GM19240 (cell line): ENCODE data around the gene LRP6.
"Not testable (repeated sequence)": the region's sequence is repeated elsewhere in the genome, so short reads cannot be mapped to it uniquely, and the experiment has no call there.

Experiments used
- DNase-seq: peaks from one replicate; pipeline ENCODE4 v3.0.0; 2011; ENCODE audit warnings: low spot score; ENCODE audit not compliant: insufficient read length

Gene LRP6

GRCh38 chr12:12266873-12267741 lies at the start of gene LRP6:
TSS of gene LRP6 (minus strand) at chr12:12267044. CDS start at chr12:12266735, 309 bp downstream.
- peak; percentile 80 for DNase-seq

DNA sequence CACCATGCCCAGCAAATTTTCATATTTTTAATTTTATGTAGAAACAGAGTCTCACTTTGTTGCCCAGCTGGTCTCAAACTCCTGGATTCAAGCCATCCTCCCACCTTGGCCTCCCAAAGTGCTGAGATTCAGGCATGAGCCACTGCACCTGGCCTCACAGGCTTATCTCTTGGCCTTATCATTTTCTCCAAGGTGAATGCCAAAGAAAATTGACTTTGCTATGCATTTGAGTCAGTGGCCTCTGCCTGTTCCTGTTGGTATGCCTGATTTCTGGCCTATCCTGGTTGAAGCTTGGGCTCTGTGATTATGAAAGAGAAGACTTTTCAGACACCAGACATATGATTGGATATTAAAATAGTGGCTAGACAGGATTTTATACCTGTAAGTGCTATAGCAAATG lies 49.0 kb upstream of the LRP6 start:
- no peak for DNase-seq

DNA sequence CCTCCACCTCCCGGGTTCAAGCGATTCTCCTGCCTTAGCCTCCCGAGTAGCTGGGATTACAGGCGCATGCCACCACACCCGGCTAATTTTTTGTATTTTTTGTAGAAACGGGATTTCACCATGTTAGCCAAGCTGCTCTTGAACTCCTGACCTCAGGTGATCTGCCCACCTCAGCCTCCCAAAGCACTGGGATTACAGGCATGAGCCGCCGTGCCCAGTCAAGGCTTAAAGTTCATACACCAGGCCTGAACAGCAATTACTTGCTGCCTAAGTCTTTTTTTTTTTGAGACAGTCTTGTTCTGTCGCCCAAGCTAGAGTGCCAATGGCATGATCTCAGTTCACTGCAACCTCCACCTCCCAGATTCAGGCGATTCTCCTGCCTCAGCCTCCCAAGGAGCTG lies 43.9 kb upstream of the LRP6 start:
- DNase-seq = not testable (repeated sequence)

DNA sequence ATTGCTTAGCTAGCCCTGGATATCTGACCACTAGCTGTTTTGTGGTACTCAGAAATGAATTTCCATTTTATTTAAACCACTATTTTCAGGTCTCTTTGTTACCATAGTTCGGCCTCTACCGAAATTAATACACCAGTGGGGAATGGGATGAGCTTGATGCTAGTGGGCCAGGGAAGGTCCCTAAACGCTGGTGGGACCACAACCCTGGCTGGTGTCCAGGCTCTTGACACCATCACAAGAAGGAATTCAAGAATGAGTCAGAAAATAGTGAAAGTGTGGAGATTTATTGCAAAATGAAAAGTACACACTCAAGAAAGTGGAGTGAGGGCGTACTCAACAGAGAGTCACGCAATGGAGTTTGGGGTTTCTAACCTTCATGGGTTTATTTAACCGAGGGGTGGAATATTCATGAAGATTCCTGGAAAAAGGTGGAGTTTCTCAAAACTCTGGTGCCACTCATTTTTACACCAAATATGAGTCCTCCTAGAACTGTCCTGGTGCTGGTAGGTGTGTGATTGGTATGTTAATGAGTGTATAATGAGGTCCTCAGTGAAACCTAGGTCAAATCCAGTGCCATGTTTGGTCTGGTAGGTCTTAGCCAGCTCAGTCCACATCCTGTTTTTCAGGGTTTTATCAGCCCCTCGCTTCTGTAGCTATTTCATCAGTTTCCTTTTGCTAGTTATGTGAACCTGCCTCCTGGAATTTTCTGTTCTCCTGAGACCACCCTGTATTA lies 38.9 kb upstream of the LRP6 start:
- no peak for DNase-seq

DNA sequence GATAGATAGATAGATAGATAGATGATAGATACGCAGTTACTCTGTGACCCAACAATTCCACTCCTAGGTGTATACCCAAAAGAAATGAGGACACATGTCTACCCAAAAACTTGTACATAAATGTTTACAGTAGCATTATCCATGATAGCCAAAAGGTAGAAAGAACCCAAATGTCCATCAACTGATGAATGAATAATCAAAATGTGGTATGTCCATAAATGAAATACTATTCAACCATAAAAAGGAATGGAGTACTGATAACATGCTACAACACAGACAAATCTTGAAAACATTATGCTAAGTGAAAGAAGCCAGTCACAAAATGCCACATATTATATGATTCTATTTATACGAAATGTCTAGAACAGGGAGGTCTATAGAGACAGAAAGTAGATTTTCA lies 36.1 kb upstream of the LRP6 start:
- DNase-seq = no peak

DNA sequence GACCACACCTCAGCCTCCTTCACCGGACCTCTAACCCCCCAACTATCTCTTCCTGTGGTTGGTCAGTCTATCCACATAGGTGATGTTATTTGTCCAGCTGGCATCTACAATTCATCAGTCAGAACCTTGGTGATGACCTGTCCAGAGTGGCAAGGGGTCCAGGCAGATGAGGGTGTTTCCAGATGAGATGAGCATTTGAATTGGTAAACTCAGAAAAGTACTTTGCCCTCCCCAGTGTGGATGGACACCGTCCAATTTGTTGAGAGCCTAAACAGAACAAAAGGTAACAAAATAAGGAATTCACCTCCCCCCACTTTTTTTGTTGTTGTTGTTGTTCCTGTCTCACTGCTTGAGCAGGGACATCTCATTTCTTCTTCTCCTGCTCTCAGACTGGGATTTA lies 34.3 kb upstream of the LRP6 start:
- DNase-seq = no peak

- no peak for DNase-seq
These were observed 30.5 kb upstream of the LRP6 start for GRCh38 chr12:12297201-12297830.

DNA sequence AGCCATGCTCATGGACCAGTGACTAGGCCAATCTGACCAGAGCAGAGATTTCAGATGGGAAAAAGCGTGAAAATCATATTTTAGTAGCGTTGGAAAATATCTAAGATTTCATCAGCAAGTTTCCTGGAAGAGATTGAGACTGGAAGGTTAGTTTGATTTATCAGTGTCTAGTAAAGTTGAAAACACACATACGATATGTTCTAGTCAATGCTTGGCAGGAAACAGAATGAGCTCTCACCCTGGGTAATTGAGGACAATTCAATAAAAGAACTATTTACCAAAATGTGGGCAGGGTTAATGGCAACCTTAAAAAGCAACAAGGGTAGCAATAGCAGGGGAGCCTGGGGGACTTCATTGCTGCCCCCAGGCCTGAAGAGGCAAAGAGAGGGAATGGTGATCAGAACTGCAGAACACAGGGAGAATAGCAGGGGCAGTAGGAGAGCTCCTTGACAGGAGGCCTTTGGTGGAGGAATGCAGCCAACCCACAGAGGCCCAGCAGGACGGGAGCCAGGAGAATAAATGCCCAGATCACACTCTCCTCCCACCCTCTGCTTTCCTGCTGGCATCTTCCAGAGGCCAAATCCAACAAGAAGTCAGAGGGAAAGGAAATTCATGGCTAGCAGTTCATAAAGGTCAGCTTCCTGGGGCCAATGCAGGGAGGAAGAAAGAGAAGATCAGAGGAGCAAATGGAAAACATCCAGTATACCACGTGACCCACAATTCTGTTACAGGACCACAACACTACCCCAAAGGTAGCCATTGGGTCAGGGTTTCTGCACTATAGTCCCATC lies 27.6 kb upstream of the LRP6 start:
- no peak for DNase-seq

- DNase-seq = no peak
These were observed 23.4 kb upstream of the LRP6 start for GRCh38 chr12:12290206-12290605.

- DNase-seq = no peak
These were observed 19.6 kb upstream of the LRP6 start for GRCh38 chr12:12286441-12286840.

- DNase-seq = no peak
These were observed 16.0 kb upstream of the LRP6 start for GRCh38 chr12:12282761-12283425.

DNA sequence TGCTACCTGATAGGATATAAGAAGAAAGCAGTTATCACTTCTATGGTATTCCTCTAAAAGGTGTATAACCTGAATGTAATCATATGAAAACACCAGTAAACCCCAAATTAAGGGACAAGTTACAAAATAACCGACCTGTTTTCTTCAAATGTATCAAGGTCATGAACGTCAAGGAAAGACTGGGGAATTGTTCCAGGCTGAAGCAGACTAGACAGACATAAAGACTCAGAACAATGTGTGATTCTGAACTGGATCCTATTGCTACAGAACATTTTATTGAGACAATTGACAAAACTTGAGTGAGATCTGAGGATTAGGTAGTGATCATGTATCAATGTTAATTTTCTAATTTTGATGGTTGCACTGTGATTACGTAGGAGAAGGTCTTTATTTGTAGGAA lies 15.4 kb upstream of the LRP6 start:
- DNase-seq = no peak

DNA sequence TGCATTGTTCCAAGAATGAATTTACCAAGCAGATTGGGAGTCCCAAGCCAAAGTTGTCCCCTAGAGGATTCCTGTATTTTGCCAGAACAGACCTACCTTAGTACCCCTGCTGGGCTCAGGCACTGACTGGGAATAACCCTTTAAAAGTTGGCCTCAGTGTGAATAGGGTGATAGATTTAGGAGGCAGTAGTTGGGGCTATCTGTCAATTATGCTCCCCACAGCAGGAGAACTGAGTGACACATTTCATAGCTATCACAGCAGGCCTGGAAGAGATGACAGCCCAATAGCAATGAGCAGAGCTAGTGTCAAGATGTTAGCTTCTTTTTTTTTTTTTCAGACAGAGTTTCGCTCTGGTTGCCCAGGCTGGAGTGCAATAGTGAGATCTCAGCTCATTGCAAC lies 14.3 kb upstream of the LRP6 start:
- DNase-seq = no peak

DNA sequence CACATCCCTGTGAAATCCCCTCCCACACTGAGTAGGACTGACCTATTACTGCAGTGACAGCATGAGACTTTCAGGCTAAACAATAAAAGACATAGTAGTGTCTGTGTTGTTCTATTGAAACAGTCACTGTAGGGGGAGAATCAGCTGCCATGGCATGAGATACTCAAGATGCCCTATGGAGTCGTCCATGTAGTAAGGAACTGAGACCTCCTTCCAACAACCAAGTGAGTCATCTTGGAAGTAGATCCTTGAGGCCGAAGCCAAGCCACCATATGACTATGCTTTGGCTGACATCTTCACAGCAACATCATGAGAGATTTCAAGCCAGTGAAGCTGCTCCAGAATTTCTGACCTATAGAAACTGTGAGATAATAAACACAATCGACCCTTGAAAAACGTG lies 12.1 kb upstream of the LRP6 start:
- DNase-seq = no peak

GRCh38 chr12:12275874-12276273 lies 9.0 kb upstream of the LRP6 start:
- no peak for DNase-seq

DNA sequence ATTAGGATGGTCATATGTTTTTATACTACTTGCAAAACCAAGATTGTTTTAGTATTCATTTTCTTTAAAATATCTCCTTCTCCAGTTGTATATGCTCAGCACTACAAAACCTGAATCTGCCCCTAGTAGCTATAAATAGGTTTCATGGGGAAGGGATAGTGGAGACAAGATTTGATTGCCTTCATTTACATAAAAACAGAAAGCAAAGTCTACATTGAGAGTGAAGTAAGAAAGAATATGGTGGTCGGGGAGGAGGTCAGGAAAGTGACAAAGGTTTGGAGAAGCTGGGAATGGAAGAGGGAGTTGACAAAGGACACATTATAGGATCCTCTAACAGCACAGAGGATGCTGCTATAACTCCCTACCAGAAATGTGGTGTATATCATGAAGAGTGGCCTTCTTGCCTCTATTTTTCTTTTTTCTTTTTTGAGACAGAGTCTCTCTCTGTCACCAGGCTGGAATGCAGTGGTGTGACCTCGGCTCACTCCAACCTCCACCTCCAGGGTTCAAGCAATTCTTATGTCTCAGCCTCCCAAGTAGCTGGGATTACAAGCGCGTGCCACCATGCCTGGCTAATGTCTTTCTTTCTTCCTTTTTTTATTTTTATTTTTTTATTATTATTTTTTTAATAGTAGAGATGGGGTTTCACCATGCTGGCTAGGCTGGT lies 6.6 kb upstream of the LRP6 start:
- DNase-seq = no peak

DNA sequence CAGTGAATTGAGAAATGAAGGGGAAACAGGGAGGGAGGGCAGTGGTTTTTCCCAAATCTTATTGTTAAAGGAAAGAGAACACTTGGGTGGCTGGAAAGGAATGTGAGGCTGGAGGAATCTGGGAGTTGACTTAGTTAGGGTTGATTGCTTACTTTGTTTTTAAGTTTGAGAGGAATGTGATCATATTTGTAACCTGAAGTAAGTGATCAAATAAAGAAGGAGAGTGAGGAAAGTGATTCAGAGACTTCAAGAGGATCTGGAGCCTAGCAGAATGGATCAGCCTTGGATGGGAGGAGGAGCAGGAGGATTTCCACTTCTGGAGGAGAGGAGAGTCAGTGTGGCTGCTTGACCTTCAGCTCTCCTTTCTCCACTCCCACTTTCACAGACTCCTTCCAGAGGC lies 6.0 kb upstream of the LRP6 start:
- no peak for DNase-seq

GRCh38 chr12:12270226-12270625 lies 3.4 kb upstream of the LRP6 start:
- no peak for DNase-seq

GRCh38 chr12:12267742-12268200 lies 927 bp upstream of the LRP6 start:
- DNase-seq = no peak

DNA sequence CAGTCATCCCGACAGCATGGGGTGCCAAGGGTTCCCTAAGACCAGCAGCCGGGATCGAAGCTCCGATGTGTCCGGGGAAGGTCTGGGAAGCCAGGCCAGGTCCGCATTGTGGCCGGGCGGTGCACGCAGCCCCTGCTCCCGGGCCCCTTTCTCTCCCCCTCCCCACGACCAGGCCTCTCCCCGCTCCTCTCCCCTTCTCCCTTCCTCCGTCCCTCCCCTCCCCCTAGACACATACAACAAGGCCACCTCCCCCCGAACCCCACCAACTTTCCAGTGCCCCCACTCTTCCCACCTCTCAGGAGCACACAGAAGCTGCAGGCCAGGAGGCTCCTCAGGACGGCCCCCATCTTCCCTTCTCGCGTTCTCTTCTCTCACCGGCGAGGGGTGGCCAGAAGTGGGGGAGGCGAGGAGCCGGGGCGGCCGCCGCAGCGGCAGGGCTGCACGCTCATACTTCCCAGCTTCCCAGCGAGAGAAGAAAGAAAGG lies 413 bp downstream of the LRP6 start:
- no peak for DNase-seq
